ENCODE measurements around the gene LMO2.

Gene LMO2

DNA sequence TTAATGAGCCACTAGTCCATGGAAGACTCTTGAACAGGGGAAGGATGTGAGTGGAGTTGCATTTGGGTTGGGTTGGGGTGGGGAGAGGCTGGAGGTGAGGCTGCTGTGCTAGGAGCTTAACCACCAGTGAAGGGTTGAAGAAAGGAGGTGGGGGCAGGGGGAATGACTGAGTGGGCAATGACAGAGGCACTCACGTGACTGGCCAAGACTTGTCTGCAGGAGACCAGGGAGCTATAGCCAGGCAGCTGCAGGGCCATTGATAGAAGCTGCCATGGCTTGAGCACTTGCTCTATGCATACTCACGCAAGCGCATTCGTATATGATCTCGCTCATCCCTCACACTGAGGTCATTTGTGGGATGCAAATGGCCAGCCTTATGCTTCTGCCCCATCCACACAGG is 4.0 kb downstream of the LMO2 start:
- DNase-seq (ENCODE audit: low read depth): no peak

DNA sequence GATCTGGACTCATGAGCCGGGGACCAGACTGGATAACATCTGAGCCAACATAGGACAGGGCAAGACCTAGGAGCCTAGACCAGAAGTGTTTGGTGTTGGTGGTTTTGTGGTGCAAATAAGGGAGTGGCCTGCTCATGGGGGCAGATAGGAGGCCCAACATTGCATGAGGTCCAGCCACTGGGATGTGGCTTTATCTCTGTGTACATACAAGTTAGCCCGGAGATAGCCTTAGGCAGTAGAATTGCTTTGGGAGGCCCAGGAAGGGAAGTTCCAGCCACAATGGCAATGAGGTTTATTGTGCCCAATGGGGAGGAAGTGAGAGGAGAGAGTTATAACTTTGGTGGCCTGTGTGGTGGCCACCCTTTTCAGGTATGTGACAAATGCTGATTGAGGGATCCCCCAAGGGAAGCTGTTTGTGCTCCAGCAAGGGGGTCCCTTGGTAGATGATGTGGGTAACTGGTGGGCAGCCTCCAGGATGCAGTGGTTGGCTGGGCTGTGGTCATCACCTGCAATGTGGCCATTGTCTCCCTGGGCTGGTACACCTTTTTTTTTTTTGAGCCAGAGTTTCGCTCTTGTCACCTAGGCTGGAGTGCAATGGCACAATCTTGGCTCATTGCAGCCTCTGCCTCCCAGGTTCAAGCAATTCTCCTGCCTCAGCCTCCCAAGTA is 6.4 kb downstream of the LMO2 start:
- DNase-seq (ENCODE audit: low read depth): no peak

DNA sequence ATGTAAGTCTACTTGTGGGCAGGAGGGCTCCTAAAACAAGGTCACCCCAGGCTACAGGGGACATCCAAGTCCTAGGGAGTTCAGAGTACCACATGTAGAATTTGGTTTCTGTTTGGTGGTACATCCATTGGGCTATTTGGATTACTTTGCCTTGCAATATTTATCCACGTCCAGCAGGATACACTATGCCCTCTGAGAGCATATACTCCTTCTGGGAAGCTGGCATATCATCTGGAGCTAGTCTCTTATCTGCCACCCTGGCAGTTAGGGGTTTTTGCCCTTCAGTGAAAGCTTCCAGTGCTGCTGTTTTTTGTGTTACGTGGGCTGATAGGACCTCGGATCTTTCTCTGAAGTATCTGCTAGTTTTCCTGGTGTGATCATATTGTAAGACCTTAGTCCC is 7.3 kb downstream of the LMO2 start:
- DNase-seq (ENCODE audit: low read depth): no peak

DNA sequence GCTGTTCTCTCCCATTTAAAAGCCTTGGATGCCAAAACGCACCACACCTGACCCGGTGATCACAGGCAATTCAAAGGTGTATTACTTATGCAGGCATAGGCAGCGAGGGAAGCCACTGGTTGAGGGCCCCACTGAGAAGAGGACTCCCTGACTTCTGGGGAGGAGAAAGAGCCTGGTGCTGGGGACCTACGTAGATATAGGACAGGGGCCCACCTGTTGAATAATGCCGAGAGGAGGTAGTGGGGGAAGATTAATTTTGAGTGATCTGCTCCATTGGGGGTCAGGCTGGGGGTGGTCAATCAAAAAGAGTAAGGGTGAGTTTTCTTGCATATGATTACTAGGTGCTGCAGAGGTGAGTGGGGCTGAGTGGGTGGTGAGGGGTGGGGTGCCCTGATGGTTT is 7.8 kb downstream of the LMO2 start:
- no peak for DNase-seq (ENCODE audit: low read depth)

DNA sequence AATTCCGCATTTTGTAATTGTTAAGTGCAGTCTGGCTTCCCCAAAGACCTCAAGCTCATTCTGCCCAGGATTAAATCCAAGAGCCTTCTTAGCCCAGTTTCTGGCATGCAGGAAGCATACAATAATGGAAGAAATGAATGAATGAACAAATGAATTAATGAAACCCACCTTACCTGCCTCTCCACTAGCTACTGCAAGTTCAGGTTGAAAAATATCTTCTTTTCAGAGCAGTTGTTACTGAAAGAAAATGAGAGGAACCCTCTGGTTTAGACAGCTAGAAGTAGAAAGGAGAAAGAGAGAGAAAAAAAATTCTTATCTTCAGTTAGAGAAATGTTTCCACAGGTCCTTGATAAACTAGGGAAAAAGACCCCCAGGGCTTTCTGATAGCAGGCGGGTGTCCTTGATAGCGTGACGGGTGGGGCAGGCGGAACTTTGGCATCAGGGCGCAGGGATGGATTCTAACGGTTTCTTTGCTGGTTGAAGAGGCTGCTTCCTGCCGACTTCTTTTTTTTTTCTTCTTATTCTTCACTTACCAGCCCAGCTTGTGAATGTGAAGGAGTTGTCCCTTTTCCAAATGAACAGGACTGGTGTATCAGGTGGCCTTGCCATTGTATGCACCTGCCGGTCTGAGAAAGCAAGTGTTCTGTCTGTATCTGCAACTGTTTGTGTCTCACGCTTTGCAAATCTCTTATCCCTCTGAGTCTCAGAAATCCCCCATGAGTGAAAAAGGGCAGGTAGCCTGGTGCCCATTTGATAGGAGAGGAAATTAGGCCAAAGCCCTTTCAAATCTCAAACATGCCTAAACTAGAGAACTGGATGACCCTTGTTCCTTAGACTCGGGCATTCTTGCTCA is 10.0 kb downstream of the LMO2 start:
- DNase-seq (ENCODE audit: low read depth): no peak

DNA sequence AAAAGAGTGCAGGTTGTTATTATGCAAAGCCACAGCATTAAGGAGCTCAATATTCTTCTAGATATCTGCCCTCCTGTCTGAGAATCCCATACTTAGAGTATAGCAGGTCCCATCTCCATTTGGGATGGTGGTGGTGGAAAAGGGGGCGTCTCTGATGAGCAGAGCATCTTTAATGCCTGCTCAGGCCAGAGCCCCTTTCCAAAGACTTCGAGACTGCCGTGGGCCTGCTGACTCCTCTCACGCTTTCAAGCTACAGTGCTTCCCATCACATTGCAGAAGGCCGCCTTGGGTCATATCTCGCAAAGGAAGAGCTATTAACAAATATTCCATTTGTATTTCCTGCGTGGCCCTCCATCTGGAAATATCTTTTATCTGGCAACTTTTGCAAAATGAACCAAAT is 10.9 kb downstream of the LMO2 start:
- no peak for DNase-seq (ENCODE audit: low read depth)

DNA sequence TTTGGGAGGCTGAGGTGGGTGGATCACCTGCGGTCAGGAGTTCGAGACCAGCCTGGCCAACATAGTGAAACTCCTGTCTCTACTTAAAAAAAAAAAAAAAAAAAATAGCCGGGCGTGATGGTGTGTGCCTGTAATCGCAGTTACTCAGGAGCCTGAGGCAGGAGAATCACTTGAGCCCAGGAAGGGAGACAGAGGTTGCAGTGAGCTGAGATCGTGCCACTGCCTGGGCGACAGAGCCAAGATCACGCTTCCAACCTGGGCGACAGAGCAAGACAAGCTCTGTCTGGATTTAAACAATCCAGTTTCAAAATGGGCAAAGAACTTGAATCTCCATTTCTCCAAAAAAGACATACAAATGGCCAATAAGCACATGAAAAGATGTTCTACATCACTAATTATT is 12.5 kb downstream of the LMO2 start:
- DNase-seq (ENCODE audit: low read depth): no peak

DNA sequence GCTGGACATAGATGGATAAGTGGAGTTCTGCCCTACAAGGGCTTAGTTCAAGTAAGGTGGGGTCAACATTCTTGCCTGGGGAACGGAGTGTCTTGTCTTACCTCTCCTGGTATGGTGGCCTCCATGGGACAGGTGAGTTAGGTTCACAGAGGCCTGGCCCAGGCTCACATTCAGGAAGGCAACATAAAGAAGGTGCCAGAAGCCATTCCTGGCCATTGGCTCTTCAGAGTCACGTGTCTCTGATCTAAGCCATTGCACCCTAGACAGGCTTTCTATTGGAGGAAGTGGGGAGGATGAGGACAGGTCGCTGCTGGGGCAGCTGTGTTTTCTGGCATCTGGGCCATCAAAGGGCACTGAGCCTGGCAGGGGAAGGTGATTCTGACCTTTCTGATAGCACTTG is 14.8 kb downstream of the LMO2 start:
- no peak for DNase-seq (ENCODE audit: low read depth)

DNA sequence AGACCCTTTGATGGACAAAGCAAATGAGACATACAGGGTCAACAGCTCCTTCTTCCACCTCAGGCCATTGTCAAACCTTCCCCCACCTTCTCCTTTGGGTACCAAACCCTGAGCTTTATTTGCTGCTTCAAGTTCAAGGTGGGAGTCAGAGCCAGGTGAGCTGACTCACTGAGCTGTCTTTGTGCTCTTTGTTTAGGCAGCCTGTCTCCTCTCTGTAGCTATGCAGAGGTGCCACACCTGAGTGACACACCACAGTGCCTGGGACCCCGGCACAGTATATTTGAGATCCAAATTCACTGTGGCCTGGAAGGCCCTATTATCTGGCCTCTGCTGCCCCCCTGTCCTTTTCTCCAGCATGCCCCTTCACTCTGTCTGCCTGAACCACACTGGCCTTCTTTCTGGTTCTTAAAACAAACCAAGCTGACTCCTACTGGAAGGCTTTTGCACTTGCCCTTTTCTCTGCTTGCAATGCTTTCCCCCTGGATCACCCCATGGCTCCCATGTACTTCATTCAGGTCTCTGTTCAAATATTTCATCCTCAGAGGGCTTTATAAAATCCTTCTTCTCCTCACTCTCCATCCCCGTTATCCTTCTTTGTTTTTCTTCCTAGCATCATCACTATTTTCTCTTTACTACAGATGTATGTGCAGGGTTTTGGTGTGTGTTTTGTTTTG is 16.1 kb downstream of the LMO2 start:
- DNase-seq (ENCODE audit: low read depth): no peak

DNA sequence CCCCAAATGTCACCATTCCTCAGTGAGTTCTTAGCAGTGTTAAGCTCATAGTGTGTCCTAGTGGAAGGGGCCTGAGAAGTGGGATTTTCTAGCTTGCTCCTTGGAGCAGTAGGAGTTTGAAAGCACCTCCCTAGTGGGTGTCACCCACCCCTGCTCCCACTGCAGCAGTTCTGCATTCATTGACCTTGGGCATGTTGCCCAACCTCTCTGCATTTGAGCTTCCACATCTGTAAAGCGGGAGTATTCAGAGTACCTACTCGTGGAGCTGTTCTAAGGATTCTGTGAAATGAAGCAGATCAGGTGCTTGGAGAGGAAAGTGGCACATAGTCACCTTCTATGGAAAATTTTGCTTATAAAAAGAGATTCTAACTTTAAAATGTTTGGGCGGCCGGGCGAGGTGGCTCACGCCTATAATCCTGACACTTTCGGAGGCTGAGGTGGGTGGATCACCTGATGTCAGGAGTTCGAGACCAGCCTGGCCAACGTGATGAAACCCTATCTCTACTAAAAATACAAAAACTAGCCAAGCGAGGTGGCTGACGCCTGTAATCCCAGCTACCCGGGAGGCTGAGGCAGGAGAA is 16.9 kb downstream of the LMO2 start:
- no peak for DNase-seq (ENCODE audit: low read depth)

DNA sequence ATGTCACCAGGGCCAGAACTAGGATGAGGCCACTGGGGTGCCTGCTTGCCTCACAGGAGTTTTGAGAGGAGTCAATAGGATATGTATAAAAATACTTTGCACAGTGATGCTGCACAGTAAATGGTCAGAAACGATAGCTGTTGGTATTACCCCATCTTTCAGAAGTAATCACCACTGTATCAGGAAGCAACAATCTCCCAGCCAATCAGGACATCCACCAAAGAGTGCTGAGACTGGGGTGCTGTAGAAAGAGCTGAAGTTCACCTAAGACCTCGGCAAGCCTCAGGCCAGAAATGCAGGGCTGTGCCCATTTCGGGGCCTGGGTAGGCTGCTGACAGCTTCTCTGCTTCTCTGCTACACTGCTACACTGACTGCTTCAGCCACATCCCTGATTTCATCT is 17.4 kb downstream of the LMO2 start:
- no peak for DNase-seq (ENCODE audit: low read depth)

DNA sequence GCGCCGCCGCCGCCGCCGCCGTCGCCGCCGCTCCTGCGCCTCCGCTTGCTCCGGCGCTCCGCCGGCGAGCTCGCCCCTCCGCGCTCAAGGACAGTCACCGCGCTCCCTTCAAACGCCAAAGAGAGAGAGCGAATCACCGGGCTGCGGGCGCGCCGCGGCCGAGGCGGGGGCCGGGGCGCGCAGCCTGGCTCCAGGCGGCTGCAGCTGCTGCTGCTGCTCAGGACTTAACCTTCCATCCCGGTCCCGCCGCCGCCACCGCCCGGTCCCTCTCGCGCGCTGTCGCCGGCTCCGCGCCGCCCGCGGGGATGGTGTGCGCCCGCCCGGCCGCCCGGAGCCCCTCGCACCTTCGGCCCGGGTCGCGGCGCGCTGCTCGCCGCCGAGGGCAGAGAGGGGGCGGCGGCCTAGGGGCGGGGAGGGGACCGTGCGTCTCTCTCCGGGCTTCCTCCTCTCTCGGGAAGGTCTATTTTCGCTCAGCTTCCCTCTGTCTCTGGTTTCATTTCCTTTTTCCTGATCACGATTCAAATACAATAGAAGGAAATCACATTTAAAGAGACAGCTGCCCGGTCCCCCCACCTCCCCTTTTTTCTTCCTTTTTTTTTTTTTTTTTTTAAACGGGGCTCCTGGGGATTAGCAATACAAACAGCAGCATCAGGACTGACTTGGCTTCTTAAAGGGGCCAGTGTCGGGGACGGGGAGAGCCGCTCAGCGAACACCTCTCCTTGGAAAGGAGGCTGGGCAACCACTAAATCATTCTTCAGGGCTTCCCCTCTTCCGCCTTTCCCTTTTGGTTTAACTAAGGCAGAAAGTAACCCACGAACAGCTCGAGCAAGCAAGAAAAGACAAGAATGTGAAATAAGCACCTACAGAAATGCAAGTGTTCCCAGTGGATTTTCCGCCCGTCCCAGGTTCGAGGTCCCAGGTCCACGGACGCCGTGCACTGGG is 22.1 kb downstream of the LMO2 start:
- no peak for DNase-seq (ENCODE audit: low read depth)

DNA sequence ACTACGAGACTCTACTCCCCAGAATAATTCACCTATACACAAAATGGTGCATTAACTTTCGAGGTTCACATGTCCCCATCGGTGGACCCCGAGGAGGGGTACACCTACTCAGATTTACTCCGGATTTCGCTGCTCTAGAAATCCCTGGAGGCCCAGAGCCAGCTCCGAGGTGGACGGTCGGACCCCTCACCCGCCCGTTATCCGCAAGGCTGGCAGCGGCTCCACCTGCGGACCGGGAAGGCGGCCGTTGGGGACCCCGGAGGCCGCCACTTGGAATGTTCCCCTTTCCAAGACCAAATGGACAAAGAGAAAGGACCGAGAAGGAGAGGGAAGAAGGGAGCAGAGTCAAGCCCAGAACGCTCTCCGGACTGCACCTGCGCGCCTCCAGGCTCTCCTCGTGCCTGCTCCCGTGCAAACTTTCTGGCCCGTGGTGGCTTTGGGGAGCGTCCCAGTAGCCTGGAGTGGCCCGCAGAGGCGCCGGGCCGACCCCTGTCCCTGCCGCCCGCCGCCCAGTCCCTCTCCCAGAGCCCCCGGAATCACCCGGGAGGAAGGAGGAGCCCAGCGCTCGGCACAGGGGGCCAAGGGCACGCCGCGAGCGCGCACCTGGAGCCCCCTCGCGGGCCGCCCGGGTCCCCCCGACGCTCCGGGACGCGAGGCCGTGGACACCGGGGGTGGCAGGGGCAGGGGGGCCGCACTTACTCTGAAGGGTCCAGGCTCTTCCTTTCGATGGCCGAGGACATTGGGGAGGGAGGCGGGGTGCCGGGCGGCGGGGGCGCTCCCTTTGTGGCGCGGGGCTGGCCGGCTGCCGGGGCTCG is 23.0 kb downstream of the LMO2 start:
- DNase-seq (ENCODE audit: low read depth): no peak

DNA sequence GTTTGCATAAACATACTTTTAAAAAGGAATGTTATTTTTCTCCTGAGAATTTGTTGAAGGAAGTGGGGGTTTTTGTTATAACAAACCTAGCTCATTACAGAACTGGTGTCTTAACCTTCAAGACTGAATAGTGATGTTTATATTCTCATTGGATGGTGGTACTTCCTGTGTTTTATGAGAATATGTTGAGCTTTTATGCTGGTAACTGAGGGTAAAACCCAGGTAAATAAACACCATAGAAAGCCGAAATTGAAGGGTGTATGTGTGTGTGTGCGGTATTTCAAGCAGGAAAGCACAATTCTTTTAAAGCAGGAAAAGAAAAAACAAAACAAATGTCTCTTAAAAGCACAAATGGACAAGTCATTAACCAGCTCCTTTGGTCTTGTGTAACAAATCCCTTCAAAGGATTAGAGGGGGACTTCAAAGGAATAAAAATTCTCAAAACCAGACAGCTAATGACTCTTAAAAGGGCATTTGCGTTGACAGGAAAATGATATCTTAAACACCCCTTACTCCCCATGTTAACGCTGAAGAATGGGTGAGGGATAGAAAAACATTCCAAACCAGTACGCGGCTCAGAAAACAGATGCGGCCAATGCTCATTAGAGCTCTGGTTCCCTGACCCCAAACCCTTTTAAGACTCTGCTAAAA is 23.8 kb downstream of the LMO2 start:
- no peak for DNase-seq (ENCODE audit: low read depth)

DNA sequence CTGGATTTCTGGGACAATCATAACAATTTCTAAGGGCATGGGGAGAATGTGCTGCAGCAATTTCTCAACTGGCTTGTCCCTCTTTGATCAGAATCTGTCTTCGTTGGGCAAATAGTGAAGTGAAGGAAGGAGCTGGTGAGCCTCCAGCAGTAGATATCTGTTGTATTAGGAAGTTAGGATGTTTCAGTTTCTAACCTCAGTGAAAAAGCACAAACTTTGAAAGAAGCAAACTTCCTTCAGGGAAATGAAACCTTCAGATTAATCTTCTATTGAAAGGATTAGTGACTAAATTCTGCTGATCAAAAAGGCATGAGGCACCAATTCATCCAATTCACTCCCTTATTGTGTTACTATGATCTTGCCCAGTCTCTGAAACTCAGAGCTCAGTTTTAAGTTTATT is 24.3 kb downstream of the LMO2 start:
- no peak for DNase-seq (ENCODE audit: low read depth)

DNA sequence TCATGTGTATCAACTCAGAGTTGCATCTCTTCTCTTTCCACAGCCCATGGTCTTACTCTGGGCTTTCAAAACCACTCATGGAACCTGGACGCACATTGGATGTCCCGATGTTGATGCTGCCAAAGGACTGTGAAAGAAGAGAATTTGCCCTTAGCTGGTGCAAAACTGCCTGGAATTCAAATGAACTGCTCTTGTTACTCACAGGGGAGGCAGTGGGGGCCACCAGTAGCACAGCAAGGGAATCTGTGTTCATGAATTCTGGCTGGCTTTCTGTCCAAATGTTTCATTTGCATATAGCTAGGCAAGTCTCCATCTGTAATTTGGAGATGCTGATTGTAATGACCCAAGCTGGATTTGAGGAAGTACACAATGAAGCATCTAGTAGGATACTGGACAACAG is 24.9 kb downstream of the LMO2 start:
- DNase-seq (ENCODE audit: low read depth): no peak

DNA sequence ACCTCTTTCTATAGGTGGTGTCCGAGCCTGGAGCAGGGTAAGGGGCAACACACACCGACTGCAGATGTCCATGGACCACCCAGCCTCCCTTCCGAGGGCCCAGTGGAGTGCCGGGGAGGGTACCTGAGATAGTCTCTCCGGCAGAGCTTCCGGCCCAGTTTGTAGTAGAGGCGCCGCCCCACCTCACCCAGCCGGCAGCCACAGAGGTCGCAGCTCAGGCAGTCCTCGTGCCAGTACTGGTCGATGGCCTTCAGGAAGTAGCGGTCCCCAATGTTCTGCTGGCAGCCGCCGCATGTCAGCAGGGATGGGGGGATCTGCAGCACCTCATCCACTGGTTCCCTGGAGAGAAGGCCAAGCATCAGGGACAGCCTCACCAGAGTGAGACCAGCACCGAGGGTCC is 27.4 kb downstream of the LMO2 start:
- DNase-seq (ENCODE audit: low read depth): no peak

DNA sequence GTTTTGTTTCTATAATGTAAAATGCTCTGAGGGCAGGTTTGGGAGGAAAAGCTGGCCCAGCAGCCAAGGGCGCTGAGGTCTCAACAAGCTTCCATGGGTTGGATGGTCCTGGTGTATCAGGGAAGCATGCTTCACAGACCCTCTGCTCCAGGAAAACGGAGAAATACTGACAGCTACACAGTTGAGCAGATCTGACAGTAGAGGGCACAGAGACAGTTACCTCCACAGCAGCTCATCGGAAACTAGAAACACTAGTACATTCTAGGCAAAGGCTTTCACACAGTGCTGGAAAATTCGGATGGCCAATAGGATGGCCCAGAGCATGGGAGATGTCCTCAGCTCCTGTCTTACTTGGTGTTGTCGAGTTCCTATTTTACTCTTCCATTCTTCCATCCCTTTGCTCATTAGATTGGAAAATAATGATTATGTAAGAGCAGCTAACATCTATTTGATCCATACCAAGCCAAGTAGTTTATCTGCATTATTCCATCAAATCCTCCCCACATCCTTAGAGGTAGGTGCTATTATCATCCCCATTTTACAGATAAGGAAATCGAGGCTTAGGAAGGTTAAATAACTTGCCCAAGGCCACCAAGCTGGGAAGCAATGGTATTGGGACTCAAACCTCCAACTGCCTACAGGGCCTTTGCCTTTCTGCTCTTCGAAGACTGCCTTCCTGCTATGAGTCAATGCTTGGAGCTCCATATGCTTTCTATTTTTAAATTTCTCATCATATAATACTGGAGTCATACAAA is 28.3 kb downstream of the LMO2 start:
- no peak for DNase-seq (ENCODE audit: low read depth)

DNA sequence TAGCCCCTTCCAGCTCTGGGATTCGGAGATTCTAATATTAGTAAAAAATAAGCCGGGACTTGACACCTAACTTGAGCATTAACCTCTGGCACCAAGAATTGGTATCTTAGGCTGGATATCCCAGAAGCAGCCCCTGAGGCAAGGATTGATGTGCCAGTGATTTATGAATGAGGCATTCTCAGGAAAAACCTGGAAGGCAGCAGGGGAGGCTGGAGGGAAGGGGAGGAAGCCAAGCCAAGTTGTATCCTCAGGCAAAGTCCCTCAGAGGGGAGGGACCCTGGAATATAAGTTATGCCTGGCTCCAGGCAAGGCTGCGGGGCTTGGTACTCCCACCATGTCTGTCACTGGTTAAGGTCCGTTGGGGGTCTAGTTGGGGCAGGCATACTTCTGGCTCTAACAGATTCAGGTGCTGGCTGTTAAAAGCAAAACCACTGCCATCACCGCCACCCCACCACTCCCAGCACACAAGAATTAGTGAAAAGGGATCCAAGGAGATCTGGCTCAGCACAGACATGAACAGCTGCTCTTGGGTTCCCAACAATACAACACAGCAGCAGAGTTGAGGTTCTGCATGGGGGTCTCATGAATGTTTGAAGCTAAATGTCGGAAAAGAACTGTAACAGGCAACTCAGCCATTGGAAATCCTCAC is 29.8 kb downstream of the LMO2 start:
- no peak for DNase-seq (ENCODE audit: low read depth)

Data from HS-5 (cell line).